H9 (cell line): ENCODE data around the gene CCSER1. TPM values are rescaled to one million over a fixed set of nuclear protein-coding genes. Genes with fewer than 3 reads are reported as not detected.

Source experiments
- DNase-seq: peaks from one replicate; pipeline ENCODE4 v3.0.0-alpha.2; 2017
- H2AFZ ChIP-seq: one replicate; pipeline ENCODE4 v1.6.1; 2013; ENCODE audit warnings: mild to moderate bottlenecking, low read length, control low read depth, moderate library complexity
- H2AK5ac ChIP-seq: 2 replicates; pipeline ENCODE4 v1.6.1; 2013; ENCODE audit warnings: low read length, control low read depth, mixed read lengths; ENCODE audit not compliant: insufficient read length
- H2BK120ac ChIP-seq: one replicate; pipeline ENCODE4 v1.6.1; 2013; ENCODE audit warnings: low read depth, mild to moderate bottlenecking, low read length, control low read depth, inconsistent platforms; ENCODE audit not compliant: poor library complexity, severe bottlenecking
- H2BK12ac ChIP-seq: 2 replicates; pipeline ENCODE4 v1.6.1; 2013; ENCODE audit warnings: low read length, control low read depth, mixed read lengths, low read depth; ENCODE audit not compliant: insufficient read length
- H2BK15ac ChIP-seq: 2 replicates; pipeline ENCODE4 v1.6.1; 2013; ENCODE audit warnings: low read depth, low read length, control low read depth
- H2BK20ac ChIP-seq: one replicate; pipeline ENCODE4 v1.6.1; 2013; ENCODE audit warnings: low read depth, mild to moderate bottlenecking, low read length, control low read depth, inconsistent platforms; ENCODE audit not compliant: poor library complexity, severe bottlenecking
- H2BK5ac ChIP-seq: 2 replicates; pipeline ENCODE4 v1.6.1; 2013; ENCODE audit warnings: low read length, control low read depth, mixed read lengths; ENCODE audit not compliant: insufficient read length
- H3K14ac ChIP-seq: 2 replicates; pipeline ENCODE4 v1.6.1; 2013; ENCODE audit warnings: low read length, control low read depth; ENCODE audit not compliant: insufficient read depth
- H3K18ac ChIP-seq: 2 replicates; pipeline ENCODE4 v1.6.1; 2013; ENCODE audit warnings: low read depth, mild to moderate bottlenecking, mixed read lengths, low read length, control low read depth; ENCODE audit not compliant: insufficient read length
- H3K23ac ChIP-seq: 2 replicates; pipeline ENCODE4 v1.6.1; 2013; ENCODE audit warnings: low read length, control low read depth, mixed read lengths, low read depth; ENCODE audit not compliant: insufficient read length
- H3K23me2 ChIP-seq: 2 replicates; pipeline ENCODE4 v1.6.1; 2013; ENCODE audit warnings: low read depth, mild to moderate bottlenecking, mixed read lengths, low read length, control low read depth; ENCODE audit not compliant: insufficient read length, poor library complexity, severe bottlenecking
- H3K27ac ChIP-seq: 2 replicates; pipeline ENCODE4 v1.5.1; 2013; ENCODE audit warnings: low read length, control low read depth, mixed read lengths, low read depth; ENCODE audit not compliant: insufficient read length
- H3K27me3 ChIP-seq: 2 replicates; pipeline ENCODE4 v1.6.1; 2013; ENCODE audit warnings: low read length, control low read depth, inconsistent platforms; ENCODE audit not compliant: insufficient read depth
- H3K4ac ChIP-seq: 2 replicates; pipeline ENCODE4 v1.6.1; 2013; ENCODE audit warnings: low read depth, mild to moderate bottlenecking, control low read depth, inconsistent platforms, low read length, moderate library complexity
- H3K4me1 ChIP-seq: 2 replicates; pipeline ENCODE4 v1.6.1; 2013; ENCODE audit warnings: low read length, control low read depth, inconsistent platforms; ENCODE audit not compliant: insufficient read depth
- H3K4me2 ChIP-seq: 2 replicates; pipeline ENCODE4 v1.6.1; 2013; ENCODE audit warnings: low read length, control low read depth, mixed read lengths; ENCODE audit not compliant: insufficient read length, insufficient read depth
- H3K56ac ChIP-seq: 2 replicates; pipeline ENCODE4 v1.6.1; 2013; ENCODE audit warnings: low read depth, mild to moderate bottlenecking, mixed read lengths, low read length, control low read depth; ENCODE audit not compliant: insufficient read length
- H3K79me1 ChIP-seq: 2 replicates; pipeline ENCODE4 v1.6.1; 2013; ENCODE audit warnings: low read depth, mild to moderate bottlenecking, moderate library complexity, low read length, control low read depth, inconsistent platforms; ENCODE audit not compliant: insufficient read depth, poor library complexity, severe bottlenecking
- H3K79me2 ChIP-seq: 2 replicates; pipeline ENCODE4 v1.6.1; 2013; ENCODE audit warnings: low read length, control low read depth, inconsistent platforms; ENCODE audit not compliant: insufficient read depth
- H3K9ac ChIP-seq: 2 replicates; pipeline ENCODE4 v1.6.1; 2013; ENCODE audit warnings: low read length, control low read depth, mixed read lengths; ENCODE audit not compliant: insufficient read length; ENCODE audit errors: extremely low read depth
- H3K9me3 ChIP-seq: one replicate; pipeline ENCODE4 v1.6.1; 2013; ENCODE audit warnings: low read depth, low read length, inconsistent platforms; ENCODE audit not compliant: control insufficient read depth
- H3T11ph ChIP-seq: one replicate; pipeline ENCODE4 v1.6.1; 2013; ENCODE audit warnings: mild to moderate bottlenecking, low read length, control low read depth, inconsistent platforms
- H4K20me1 ChIP-seq: one replicate; pipeline ENCODE4 v1.6.1; 2013; ENCODE audit not compliant: control insufficient read depth, insufficient read length, insufficient read depth
- H4K5ac ChIP-seq: 2 replicates; pipeline ENCODE4 v1.6.1; 2013; ENCODE audit warnings: low read depth, mild to moderate bottlenecking, mixed read lengths, low read length, control low read depth; ENCODE audit not compliant: insufficient read length
- H4K8ac ChIP-seq: replicated peaks from 2 replicates; pipeline ENCODE4 v1.6.1; 2013; ENCODE audit warnings: low read length, control low read depth, mixed read lengths, low read depth; ENCODE audit not compliant: insufficient read length
- H4K91ac ChIP-seq: 2 replicates; pipeline ENCODE4 v1.6.1; 2013; ENCODE audit warnings: low read depth, mild to moderate bottlenecking, moderate library complexity, mixed read lengths, low read length, control low read depth; ENCODE audit not compliant: insufficient read length
- H3K27ac Mint-ChIP-seq, 3 experiments: 2 replicates in 2 of 3; 3 replicates in 1 of 3; pipeline ENCODE4 v1.8.0; 2020 to 2021; ENCODE audit warnings: mixed read lengths in 3 of 3, mild to moderate bottlenecking in 1 of 3, moderate library complexity in 1 of 3
- H3K27me3 Mint-ChIP-seq: 2 replicates; pipeline ENCODE4 v1.8.0; 2021; ENCODE audit warnings: low read depth, mild to moderate bottlenecking, moderate library complexity, mixed read lengths
- H3K36me3 Mint-ChIP-seq, 3 experiments: 2 replicates in 2 of 3; 3 replicates in 1 of 3; pipeline ENCODE4 v1.8.0; 2020 to 2021; ENCODE audit warnings: low read depth in 3 of 3, mixed read lengths in 3 of 3; ENCODE audit not compliant: insufficient read depth in 1 of 3
- H3K4me1 Mint-ChIP-seq, 2 experiments: 2 replicates each; pipeline ENCODE4 v1.8.0; 2020; ENCODE audit warnings: mixed read lengths in 2 of 2
- H3K4me3 Mint-ChIP-seq, 2 experiments: 2 replicates in 1 of 2; 3 replicates in 1 of 2; pipeline ENCODE4 v1.8.0; 2020 to 2021; ENCODE audit warnings: mild to moderate bottlenecking in 2 of 2, mixed read lengths in 2 of 2, moderate library complexity in 1 of 2
- H3K9me3 Mint-ChIP-seq, 2 experiments: 2 replicates in 1 of 2; 3 replicates in 1 of 2; pipeline ENCODE4 v1.8.0; 2020; ENCODE audit warnings: mild to moderate bottlenecking in 2 of 2, mixed read lengths in 2 of 2, moderate library complexity in 1 of 2
- WGBS: extraction: QIAGEN DNeasy Blood & Tissue Kit; methylation state at CpG from one replicate; pipeline ENCODE4 v1.1.7; 2013; ENCODE audit warnings: missing lambda C conversion rate, low lambda C conversion rate, mixed read lengths; ENCODE audit not compliant: insufficient read length; ENCODE audit errors: extremely low coverage; 5-methylcytosine and 5-hydroxymethylcytosine counted together
- total RNA-seq: library from RNA; stranded (reverse); gene quantifications from 2 replicates; pipeline ENCODE4 v1.2.1, GENCODE V29; 2021
- TF ChIP-seq, protein P1 (sequence below): fragments of 200-600 bp; sonication (generic); conservative IDR thresholded peaks from 3 replicates; pipeline ENCODE4 v1.8.0; 2021; ENCODE audit warnings: antibody characterized with exemption, mild to moderate bottlenecking

The CCSER1 gene
- total RNA-seq, 1 experiment from 2014 or later: 0.37 TPM

DNA sequence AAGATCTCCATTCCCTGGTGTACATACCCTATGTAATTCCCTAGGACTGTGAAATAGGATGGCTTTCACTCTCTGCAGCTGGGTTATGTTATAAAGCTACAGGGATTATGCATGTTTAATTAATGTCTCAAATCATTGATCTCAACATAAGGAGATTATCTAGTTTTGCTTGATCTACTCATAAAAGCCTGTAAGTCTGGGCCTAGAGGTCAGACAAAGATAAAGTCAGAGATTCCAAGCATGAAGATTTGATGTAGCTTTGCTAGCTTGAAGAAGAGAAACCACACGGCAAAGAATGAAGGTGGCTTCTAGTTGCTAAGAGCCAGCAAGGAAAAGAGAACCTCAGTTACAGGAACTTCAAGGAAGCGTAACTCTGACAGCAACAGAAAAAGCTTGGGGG is 456.9 kb downstream of the CCSER1 start:
- Mint-ChIP-seq H3K4me1 (peaks cover 14 to 24% of the 10 kb centered on the region in 2 experiments), H3K4me3 (no peak overlapping the region), H3K27ac (no peak overlapping the region), H3K27me3 (no peaks in the 10 kb centered on the region), H3K9me3 (no peaks in the 10 kb centered on the region), H3K36me3 (no peaks in the 10 kb centered on the region)
- Histone ChIP-seq H3K4ac (no peak overlapping the region), H2BK20ac (no peak overlapping the region), H3K27ac (no peak overlapping the region), H4K91ac (no peak overlapping the region), H2BK12ac (no peak overlapping the region), H4K20me1 (no peaks in the 10 kb centered on the region), H3K23me2 (no peaks in the 10 kb centered on the region), H4K8ac (no peak overlapping the region), H3K79me2 (no peaks in the 10 kb centered on the region), H3K27me3 (no peaks in the 10 kb centered on the region), H2BK5ac (no peak overlapping the region), H4K5ac (no peak overlapping the region), H3K56ac (no peak overlapping the region), H3K79me1 (no peaks in the 10 kb centered on the region), H2BK15ac (no peak overlapping the region), H3K9me3 (no peaks in the 10 kb centered on the region), H3K18ac (no peak overlapping the region), H2AK5ac (no peak overlapping the region), H3K4me1 (no peaks in the 10 kb centered on the region), H3T11ph (no peak overlapping the region), H3K4me2 (no peak overlapping the region), H3K9ac (no peak overlapping the region), H2AFZ (no peak overlapping the region), H3K14ac (no peak overlapping the region), H3K23ac (no peak overlapping the region), H2BK120ac (no peak overlapping the region)
- DNase-seq: no peak
- WGBS: no CpG with 5 or more reads among the region's 2 CpGs
- TF ChIP-seq, protein P1, sequence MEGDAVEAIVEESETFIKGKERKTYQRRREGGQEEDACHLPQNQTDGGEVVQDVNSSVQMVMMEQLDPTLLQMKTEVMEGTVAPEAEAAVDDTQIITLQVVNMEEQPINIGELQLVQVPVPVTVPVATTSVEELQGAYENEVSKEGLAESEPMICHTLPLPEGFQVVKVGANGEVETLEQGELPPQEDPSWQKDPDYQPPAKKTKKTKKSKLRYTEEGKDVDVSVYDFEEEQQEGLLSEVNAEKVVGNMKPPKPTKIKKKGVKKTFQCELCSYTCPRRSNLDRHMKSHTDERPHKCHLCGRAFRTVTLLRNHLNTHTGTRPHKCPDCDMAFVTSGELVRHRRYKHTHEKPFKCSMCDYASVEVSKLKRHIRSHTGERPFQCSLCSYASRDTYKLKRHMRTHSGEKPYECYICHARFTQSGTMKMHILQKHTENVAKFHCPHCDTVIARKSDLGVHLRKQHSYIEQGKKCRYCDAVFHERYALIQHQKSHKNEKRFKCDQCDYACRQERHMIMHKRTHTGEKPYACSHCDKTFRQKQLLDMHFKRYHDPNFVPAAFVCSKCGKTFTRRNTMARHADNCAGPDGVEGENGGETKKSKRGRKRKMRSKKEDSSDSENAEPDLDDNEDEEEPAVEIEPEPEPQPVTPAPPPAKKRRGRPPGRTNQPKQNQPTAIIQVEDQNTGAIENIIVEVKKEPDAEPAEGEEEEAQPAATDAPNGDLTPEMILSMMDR: no peak
